NCI-H82 treated with DMSO at 0.1 percent for 48 hours (cell line): ENCODE data around the gene SLC8A3.

Experiments
- DNase-seq: peaks from one replicate; lab custom pipeline; 2025; ENCODE audit not compliant: unreplicated experiment; lab: John Stamatoyannopoulos, UW

SLC8A3 gene

GRCh38 chr14:70073924-70074566, 114.7 kb downstream of the SLC8A3 start:
- DNase-seq = peak; percentile 27

GRCh38 chr14:70069186-70069585, 119.6 kb downstream of the SLC8A3 start:
- DNase-seq = no peak

GRCh38 chr14:70067810-70068209, 120.9 kb downstream of the SLC8A3 start:
- no peak for DNase-seq

GRCh38 chr14:70064136-70064865, 124.5 kb downstream of the SLC8A3 start:
- DNase-seq = no peak

- DNase-seq = no peak
Measured at GRCh38 chr14:70061108-70061507, 127.6 kb downstream of the SLC8A3 start.

GRCh38 chr14:70059545-70059944, 129.2 kb downstream of the SLC8A3 start:
- no peak for DNase-seq

GRCh38 chr14:70057519-70058136, 131.1 kb downstream of the SLC8A3 start:
- DNase-seq = no peak

- DNase-seq = no peak
Measured at GRCh38 chr14:70052990-70053389, 135.8 kb downstream of the SLC8A3 start.

GRCh38 chr14:70050136-70050535, 138.6 kb downstream of the SLC8A3 start:
- DNase-seq = no peak

GRCh38 chr14:70049605-70050004, 139.1 kb downstream of the SLC8A3 start:
- no peak for DNase-seq

GRCh38 chr14:70048313-70048654, 140.5 kb downstream of the SLC8A3 start:
- DNase-seq = no peak

GRCh38 chr14:70047598-70048312, 141.0 kb downstream of the SLC8A3 start:
- DNase-seq = no peak

- peak; percentile 9 for DNase-seq
Measured at GRCh38 chr14:70045844-70046535, 142.8 kb downstream of the SLC8A3 start.

- no peak for DNase-seq
Measured at GRCh38 chr14:70045310-70045709, 143.4 kb downstream of the SLC8A3 start.

- no peak for DNase-seq
Measured at GRCh38 chr14:70043001-70043400, 145.8 kb downstream of the SLC8A3 start.

GRCh38 chr14:70036665-70037064, 152.1 kb downstream of the SLC8A3 start:
- peak; percentile 4 for DNase-seq

- DNase-seq = no peak
Measured at GRCh38 chr14:70034257-70034656, 154.5 kb downstream of the SLC8A3 start.

GRCh38 chr14:70033561-70033960, 155.2 kb downstream of the SLC8A3 start:
- no peak for DNase-seq

- no peak for DNase-seq
Measured at GRCh38 chr14:70033116-70033515, 155.6 kb downstream of the SLC8A3 start.

- no peak for DNase-seq
Measured at GRCh38 chr14:70032447-70032846, 156.3 kb downstream of the SLC8A3 start.

- DNase-seq = no peak
Measured at GRCh38 chr14:70032016-70032415, 156.7 kb downstream of the SLC8A3 start.
